ENCODE measurements around the gene RDH8.
A peak's percentile ranks its signal among the peaks of the same experiment; 100 is the strongest.

Gene RDH8

GRCh38 chr19:10036601-10037071 is 23.4 kb downstream of the RDH8 start:
- POLR2A ChIA-PET, result no interaction called here
- CTCF ChIA-PET, result interaction anchor here (1.6 kb wide), 1 partner anchor 9 kb away, joined by 7 read pairs; no protein-coding TSS in a partner anchor
- no peak for DNase-seq (ENCODE audit: extremely low spot score)
- TF ChIP-seq BHLHE40 (IDR thresholded peaks at IDR 0.05; ENCODE audit: borderline replicate concordance) (no peak), LEF1 (IDR thresholded peaks at IDR 0.05; ENCODE audit: borderline replicate concordance) (no peak), SP1 (IDR thresholded peaks at IDR 0.05) (no peak), HDGF (IDR thresholded peaks at IDR 0.05; ENCODE audit: borderline replicate concordance) (no peak), ARNT (IDR thresholded peaks at IDR 0.05) (no peak), NFRKB (IDR thresholded peaks at IDR 0.05) (no peak), ELF4 (IDR thresholded peaks at IDR 0.05) (no peak), FOXK2 (IDR thresholded peaks at IDR 0.05) (no peak), L3MBTL2 (conservative IDR thresholded peaks at IDR 0.05) (no peak), FOXM1 (IDR thresholded peaks at IDR 0.05; ENCODE audit: borderline replicate concordance) (no peak), ZNF384 (IDR thresholded peaks at IDR 0.05) (no peak), TARDBP (IDR thresholded peaks at IDR 0.05) (no peak), FOXA1 (IDR thresholded peaks at IDR 0.05) (no peak), SUZ12 (IDR thresholded peaks at IDR 0.05) (no peak), CTBP1 (IDR thresholded peaks at IDR 0.05; ENCODE audit: borderline replicate concordance) (no peak)
- TF ChIP-seq, protein P1, sequence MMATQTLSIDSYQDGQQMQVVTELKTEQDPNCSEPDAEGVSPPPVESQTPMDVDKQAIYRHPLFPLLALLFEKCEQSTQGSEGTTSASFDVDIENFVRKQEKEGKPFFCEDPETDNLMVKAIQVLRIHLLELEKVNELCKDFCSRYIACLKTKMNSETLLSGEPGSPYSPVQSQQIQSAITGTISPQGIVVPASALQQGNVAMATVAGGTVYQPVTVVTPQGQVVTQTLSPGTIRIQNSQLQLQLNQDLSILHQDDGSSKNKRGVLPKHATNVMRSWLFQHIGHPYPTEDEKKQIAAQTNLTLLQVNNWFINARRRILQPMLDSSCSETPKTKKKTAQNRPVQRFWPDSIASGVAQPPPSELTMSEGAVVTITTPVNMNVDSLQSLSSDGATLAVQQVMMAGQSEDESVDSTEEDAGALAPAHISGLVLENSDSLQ (IDR thresholded peaks at IDR 0.05), result no peak

DNA sequence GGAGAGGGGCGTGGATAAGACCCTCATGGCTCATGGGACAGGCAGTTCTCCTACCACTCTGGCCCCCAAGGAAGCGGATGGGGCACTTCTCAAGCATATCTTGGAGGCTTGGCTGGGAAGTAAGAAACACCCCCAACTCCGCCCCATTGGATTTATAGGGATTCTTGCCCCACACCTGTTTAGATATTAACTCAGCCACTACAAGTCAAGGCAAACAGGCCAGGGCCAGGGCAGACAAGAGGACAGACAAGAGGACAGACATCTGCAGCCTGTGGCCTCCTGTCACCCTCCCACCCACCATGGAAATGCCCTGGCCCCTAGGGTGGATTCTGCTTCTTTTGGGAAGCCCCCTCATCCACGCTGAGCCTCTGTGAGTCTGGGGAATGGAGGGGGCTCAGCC is 24.1 kb downstream of the RDH8 start:
- ChIA-PET POLR2A (no interaction called here), CTCF (interaction anchor here (1.6 kb wide), 1 partner anchor 10 kb away, joined by 7 read pairs; no protein-coding TSS in a partner anchor)
- TF ChIP-seq FOXM1 (IDR thresholded peaks at IDR 0.05; ENCODE audit: borderline replicate concordance) (no peak), LEF1 (IDR thresholded peaks at IDR 0.05; ENCODE audit: borderline replicate concordance) (no peak), NFRKB (IDR thresholded peaks at IDR 0.05) (no peak), CTBP1 (IDR thresholded peaks at IDR 0.05; ENCODE audit: borderline replicate concordance) (no peak), FOXA1 (IDR thresholded peaks at IDR 0.05) (no peak), HDGF (IDR thresholded peaks at IDR 0.05; ENCODE audit: borderline replicate concordance) (no peak), ELF4 (IDR thresholded peaks at IDR 0.05) (no peak), FOXK2 (IDR thresholded peaks at IDR 0.05) (no peak), BHLHE40 (IDR thresholded peaks at IDR 0.05; ENCODE audit: borderline replicate concordance) (no peak), L3MBTL2 (conservative IDR thresholded peaks at IDR 0.05) (no peak), SUZ12 (IDR thresholded peaks at IDR 0.05) (no peak), ZNF384 (IDR thresholded peaks at IDR 0.05) (no peak), ARNT (IDR thresholded peaks at IDR 0.05) (no peak), SP1 (IDR thresholded peaks at IDR 0.05) (no peak), TARDBP (IDR thresholded peaks at IDR 0.05) (no peak)
- TF ChIP-seq, protein P1 (IDR thresholded peaks at IDR 0.05), result no peak
- no peak for DNase-seq (ENCODE audit: extremely low spot score)

DNA sequence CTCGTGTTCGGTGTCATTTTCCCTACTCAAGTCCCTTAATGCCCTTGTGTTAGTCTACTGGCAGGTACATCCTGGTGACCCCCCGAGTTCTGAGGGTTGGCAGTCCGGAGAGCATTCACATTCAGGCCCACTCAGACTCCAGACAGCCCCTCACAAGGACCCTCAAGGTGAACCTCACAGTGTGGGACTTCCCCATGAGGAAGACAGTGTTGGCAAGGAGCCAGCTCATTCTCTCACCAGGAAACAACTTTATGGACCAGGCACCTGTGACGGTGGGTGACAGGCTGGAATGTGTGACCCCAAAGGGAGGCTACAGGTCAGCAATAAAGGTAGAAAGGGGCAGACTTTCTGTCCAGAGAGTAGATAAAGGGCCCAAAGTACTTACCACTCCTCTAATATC is 24.5 kb downstream of the RDH8 start:
- TF ChIP-seq L3MBTL2 (conservative IDR thresholded peaks at IDR 0.05) (no peak), FOXK2 (IDR thresholded peaks at IDR 0.05) (no peak), ARNT (IDR thresholded peaks at IDR 0.05) (no peak), SP1 (IDR thresholded peaks at IDR 0.05) (no peak), SUZ12 (IDR thresholded peaks at IDR 0.05) (no peak)
- TF ChIP-seq, protein P1 (IDR thresholded peaks at IDR 0.05), result no peak
- ChIA-PET CTCF (interaction anchor here (1.6 kb wide), 1 partner anchor 10 kb away, joined by 7 read pairs; no protein-coding TSS in a partner anchor), POLR2A (no interaction called here)
- no peak for DNase-seq (ENCODE audit: extremely low spot score)

GRCh38 chr19:10043286-10043927 is 30.1 kb downstream of the RDH8 start:
- ChIA-PET CTCF (no interaction called here), POLR2A (interaction anchor here (0.8 kb wide), 1 partner anchor 63 kb away, joined by 3 read pairs; the partner anchor contains the start of gene PPAN)
- no peak for DNase-seq (ENCODE audit: extremely low spot score)
- TF ChIP-seq BHLHE40 (IDR thresholded peaks at IDR 0.05; ENCODE audit: borderline replicate concordance) (no peak), NFRKB (IDR thresholded peaks at IDR 0.05) (no peak), SUZ12 (IDR thresholded peaks at IDR 0.05) (no peak), FOXK2 (IDR thresholded peaks at IDR 0.05) (no peak), ARNT (IDR thresholded peaks at IDR 0.05) (no peak), FOXM1 (IDR thresholded peaks at IDR 0.05; ENCODE audit: borderline replicate concordance) (no peak), ELF4 (IDR thresholded peaks at IDR 0.05) (no peak), SP1 (IDR thresholded peaks at IDR 0.05) (no peak), HDGF (IDR thresholded peaks at IDR 0.05; ENCODE audit: borderline replicate concordance) (no peak), LEF1 (IDR thresholded peaks at IDR 0.05; ENCODE audit: borderline replicate concordance) (no peak), FOXA1 (IDR thresholded peaks at IDR 0.05) (no peak), TARDBP (IDR thresholded peaks at IDR 0.05) (no peak), ZNF384 (IDR thresholded peaks at IDR 0.05) (no peak), CTBP1 (IDR thresholded peaks at IDR 0.05; ENCODE audit: borderline replicate concordance) (no peak)

GRCh38 chr19:10044390-10044789 is 31.1 kb downstream of the RDH8 start:
- DNase-seq (ENCODE audit: extremely low spot score), result peak; percentile 57
- TF ChIP-seq ARNT (IDR thresholded peaks at IDR 0.05), result no peak
- TF ChIP-seq CTBP1 (IDR thresholded peaks at IDR 0.05; ENCODE audit: borderline replicate concordance), result no peak
- TF ChIP-seq SUZ12 (IDR thresholded peaks at IDR 0.05), result no peak
- no peak for TF ChIP-seq SP1 (IDR thresholded peaks at IDR 0.05)
- no peak for TF ChIP-seq L3MBTL2 (conservative IDR thresholded peaks at IDR 0.05)
- no peak for TF ChIP-seq FOXA1 (IDR thresholded peaks at IDR 0.05)
- TF ChIP-seq ZNF384 (IDR thresholded peaks at IDR 0.05), result no peak
- no peak for TF ChIP-seq HDGF (IDR thresholded peaks at IDR 0.05; ENCODE audit: borderline replicate concordance)
- CTCF ChIA-PET, result no interaction called here
- POLR2A ChIA-PET, result no interaction called here

GRCh38 chr19:10045371-10045770 is 32.1 kb downstream of the RDH8 start:
- TF ChIP-seq ZNF384 (IDR thresholded peaks at IDR 0.05), result no peak
- DNase-seq (ENCODE audit: extremely low spot score), result no peak
- POLR2A ChIA-PET, result no interaction called here
- CTCF ChIA-PET, result no interaction called here

Measured in HEK293T (cell line).